ENCODE data around the gene CFAP97D2.

CFAP97D2 gene

DNA sequence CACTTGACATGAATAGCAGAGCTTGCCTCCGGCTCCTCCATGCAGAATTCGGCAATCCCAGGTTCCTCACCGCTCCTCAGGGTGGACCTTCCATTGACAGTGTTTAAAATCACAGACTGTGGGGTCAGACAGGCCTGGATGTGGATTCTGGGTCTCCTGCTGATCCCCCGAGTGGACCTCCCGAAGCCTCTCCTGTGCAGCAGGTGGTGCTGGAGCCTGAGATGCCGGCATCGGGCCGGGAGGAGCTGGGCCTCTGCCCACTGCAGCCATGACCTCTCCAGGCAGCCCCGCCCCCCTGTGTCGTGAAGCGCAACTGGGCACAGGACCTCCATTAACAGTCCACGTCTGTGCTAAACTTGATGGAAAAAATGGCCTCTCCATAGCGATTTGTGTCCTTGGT lies 45.1 kb downstream of the CFAP97D2 start:
- no peak for TF ChIP-seq EGR1 (IDR thresholded peaks at IDR 0.05)
- TF ChIP-seq ZBTB7A (IDR thresholded peaks at IDR 0.05; ENCODE audit: low read depth): no peak
- no peak for TF ChIP-seq RAD21 (IDR thresholded peaks at IDR 0.05; ENCODE audit: low read depth)
- TF ChIP-seq USF1 (IDR thresholded peaks at IDR 0.05): no peak
- no peak for TF ChIP-seq CREB1 (IDR thresholded peaks at IDR 0.05; ENCODE audit: low read depth)
- no peak for TF ChIP-seq TEAD4 (IDR thresholded peaks at IDR 0.05)
- no peak for TF ChIP-seq CEBPB (IDR thresholded peaks at IDR 0.05)
- TF ChIP-seq TCF12 (IDR thresholded peaks at IDR 0.05; ENCODE audit: low read depth): no peak
- TF ChIP-seq, protein P1, sequence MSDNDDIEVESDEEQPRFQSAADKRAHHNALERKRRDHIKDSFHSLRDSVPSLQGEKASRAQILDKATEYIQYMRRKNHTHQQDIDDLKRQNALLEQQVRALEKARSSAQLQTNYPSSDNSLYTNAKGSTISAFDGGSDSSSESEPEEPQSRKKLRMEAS (IDR thresholded peaks at IDR 0.05): no peak
- no peak for TF ChIP-seq TAF1 (IDR thresholded peaks at IDR 0.05; ENCODE audit: low read depth)
- TF ChIP-seq REST (IDR thresholded peaks at IDR 0.05; ENCODE audit: low read depth): no peak
- no peak for TF ChIP-seq YY1 (IDR thresholded peaks at IDR 0.05; ENCODE audit: low read depth)
- TF ChIP-seq NFIC (IDR thresholded peaks at IDR 0.05): no peak
- TF ChIP-seq FOXM1 (IDR thresholded peaks at IDR 0.05; ENCODE audit: borderline replicate concordance, low read depth): no peak

- no peak for TF ChIP-seq CREB1 (IDR thresholded peaks at IDR 0.05; ENCODE audit: low read depth)
- no peak for TF ChIP-seq USF1 (IDR thresholded peaks at IDR 0.05)
- TF ChIP-seq, protein P1 (IDR thresholded peaks at IDR 0.05): no peak
- TF ChIP-seq TAF1 (IDR thresholded peaks at IDR 0.05; ENCODE audit: low read depth): no peak
- no peak for TF ChIP-seq EGR1 (IDR thresholded peaks at IDR 0.05)
- TF ChIP-seq FOXM1 (IDR thresholded peaks at IDR 0.05; ENCODE audit: borderline replicate concordance, low read depth): no peak
- TF ChIP-seq EP300 (IDR thresholded peaks at IDR 0.05; ENCODE audit: borderline replicate concordance): no peak
- no peak for TF ChIP-seq REST (IDR thresholded peaks at IDR 0.05; ENCODE audit: low read depth)
- no peak for TF ChIP-seq RAD21 (IDR thresholded peaks at IDR 0.05; ENCODE audit: low read depth)
- no peak for TF ChIP-seq ZBTB7A (IDR thresholded peaks at IDR 0.05; ENCODE audit: low read depth)
- no peak for TF ChIP-seq TCF12 (IDR thresholded peaks at IDR 0.05; ENCODE audit: low read depth)
- TF ChIP-seq TEAD4 (IDR thresholded peaks at IDR 0.05): no peak
- TF ChIP-seq YY1 (IDR thresholded peaks at IDR 0.05; ENCODE audit: low read depth): no peak
- TF ChIP-seq NFIC (IDR thresholded peaks at IDR 0.05): no peak
- no peak for TF ChIP-seq CEBPB (IDR thresholded peaks at IDR 0.05)
Measured at GRCh38 chr13:114225610-114226009, 46.6 kb downstream of the CFAP97D2 start.

DNA sequence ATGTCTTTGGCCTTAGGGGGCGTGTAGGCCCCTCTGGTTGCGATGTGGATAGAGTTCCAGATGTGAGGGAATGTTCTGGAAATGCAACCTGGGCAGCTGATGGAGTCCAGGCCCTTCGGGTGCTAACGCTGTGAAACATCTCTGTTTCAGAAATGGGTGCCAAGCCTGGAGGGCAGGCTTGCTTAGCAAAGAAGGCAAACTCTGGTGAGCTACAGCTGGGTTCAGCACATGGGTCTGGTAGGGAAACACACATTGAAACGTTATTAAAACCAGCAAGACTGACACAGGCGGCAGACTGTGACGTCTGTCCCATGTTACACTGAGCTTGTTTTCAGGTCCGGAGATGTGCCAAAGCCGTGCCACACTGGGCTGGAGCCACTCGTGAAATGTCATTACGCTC lies 47.0 kb downstream of the CFAP97D2 start:
- no peak for TF ChIP-seq FOXM1 (IDR thresholded peaks at IDR 0.05; ENCODE audit: borderline replicate concordance, low read depth)
- TF ChIP-seq NFIC (IDR thresholded peaks at IDR 0.05): no peak
- TF ChIP-seq USF1 (IDR thresholded peaks at IDR 0.05): no peak
- TF ChIP-seq TAF1 (IDR thresholded peaks at IDR 0.05; ENCODE audit: low read depth): no peak
- no peak for TF ChIP-seq CEBPB (IDR thresholded peaks at IDR 0.05)
- TF ChIP-seq ZBTB7A (IDR thresholded peaks at IDR 0.05; ENCODE audit: low read depth): no peak
- TF ChIP-seq, protein P1 (IDR thresholded peaks at IDR 0.05): no peak
- no peak for TF ChIP-seq EGR1 (IDR thresholded peaks at IDR 0.05)
- TF ChIP-seq TCF12 (IDR thresholded peaks at IDR 0.05; ENCODE audit: low read depth): no peak
- no peak for TF ChIP-seq RAD21 (IDR thresholded peaks at IDR 0.05; ENCODE audit: low read depth)
- no peak for TF ChIP-seq YY1 (IDR thresholded peaks at IDR 0.05; ENCODE audit: low read depth)
- TF ChIP-seq REST (IDR thresholded peaks at IDR 0.05; ENCODE audit: low read depth): no peak
- no peak for TF ChIP-seq CREB1 (IDR thresholded peaks at IDR 0.05; ENCODE audit: low read depth)
- no peak for TF ChIP-seq TEAD4 (IDR thresholded peaks at IDR 0.05)
- TF ChIP-seq EP300 (IDR thresholded peaks at IDR 0.05; ENCODE audit: borderline replicate concordance): no peak

Measured in Ishikawa (cell line).